ENCODE measurements around the gene COX6B2. TPM values are rescaled to one million over a fixed set of nuclear protein-coding genes. Genes with fewer than 3 reads are reported as not detected.

COX6B2 gene
- total RNA-seq, 1 experiment from 2014 or later = 0.80 TPM

DNA sequence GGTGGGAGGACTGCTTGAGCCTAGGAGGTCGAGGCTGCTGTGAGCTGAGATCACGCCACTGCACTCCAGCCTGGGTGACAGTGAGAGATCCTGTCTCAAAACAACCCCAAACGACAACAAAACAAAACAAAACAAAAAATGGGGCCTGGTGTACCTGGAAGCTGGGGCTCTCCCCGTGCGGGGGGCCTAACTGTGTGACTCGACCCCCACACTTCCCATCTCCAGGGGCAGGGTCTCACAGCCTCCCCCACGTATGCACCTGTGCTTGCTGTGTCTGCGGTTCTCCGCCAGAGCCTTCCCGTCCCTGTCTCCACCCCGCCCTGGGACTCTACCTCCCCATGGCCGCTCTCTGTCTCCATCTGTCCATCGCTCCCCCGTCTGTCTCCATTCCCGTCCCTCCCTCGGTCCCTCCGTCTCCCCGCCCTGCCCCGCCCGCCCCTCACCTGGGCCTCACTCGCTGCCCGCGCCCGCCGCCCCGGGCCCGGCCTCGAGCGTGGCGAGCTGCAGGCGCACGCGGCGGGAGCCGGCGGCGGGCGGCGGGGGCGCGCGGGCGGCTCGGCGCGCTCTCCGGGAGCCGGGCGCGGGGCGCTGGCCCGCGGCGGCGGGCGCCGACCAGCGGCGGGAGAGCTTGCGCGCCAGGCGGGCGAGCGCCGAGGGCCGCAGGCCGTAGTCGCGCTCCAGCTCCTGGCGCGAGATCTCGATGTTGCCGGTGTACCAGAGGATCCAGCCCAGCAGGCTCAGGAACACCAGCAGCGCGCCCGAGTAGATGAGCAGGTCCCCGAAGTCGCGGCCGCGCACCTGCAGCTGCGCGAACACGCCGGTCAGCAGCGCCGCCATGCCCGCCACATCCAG is 29.0 kb upstream of the COX6B2 start:
- TF ChIP-seq EZH2phosphoT487 (IDR thresholded peaks at IDR 0.05; ENCODE audit: borderline replicate concordance, low read length) (no peak), EZH2 (IDR thresholded peaks at IDR 0.05; ENCODE audit: low read length, unreplicated experiment) (no peak)
- TF ChIP-seq, protein P1, sequence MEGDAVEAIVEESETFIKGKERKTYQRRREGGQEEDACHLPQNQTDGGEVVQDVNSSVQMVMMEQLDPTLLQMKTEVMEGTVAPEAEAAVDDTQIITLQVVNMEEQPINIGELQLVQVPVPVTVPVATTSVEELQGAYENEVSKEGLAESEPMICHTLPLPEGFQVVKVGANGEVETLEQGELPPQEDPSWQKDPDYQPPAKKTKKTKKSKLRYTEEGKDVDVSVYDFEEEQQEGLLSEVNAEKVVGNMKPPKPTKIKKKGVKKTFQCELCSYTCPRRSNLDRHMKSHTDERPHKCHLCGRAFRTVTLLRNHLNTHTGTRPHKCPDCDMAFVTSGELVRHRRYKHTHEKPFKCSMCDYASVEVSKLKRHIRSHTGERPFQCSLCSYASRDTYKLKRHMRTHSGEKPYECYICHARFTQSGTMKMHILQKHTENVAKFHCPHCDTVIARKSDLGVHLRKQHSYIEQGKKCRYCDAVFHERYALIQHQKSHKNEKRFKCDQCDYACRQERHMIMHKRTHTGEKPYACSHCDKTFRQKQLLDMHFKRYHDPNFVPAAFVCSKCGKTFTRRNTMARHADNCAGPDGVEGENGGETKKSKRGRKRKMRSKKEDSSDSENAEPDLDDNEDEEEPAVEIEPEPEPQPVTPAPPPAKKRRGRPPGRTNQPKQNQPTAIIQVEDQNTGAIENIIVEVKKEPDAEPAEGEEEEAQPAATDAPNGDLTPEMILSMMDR (conservative IDR thresholded peaks at IDR 0.05; ENCODE audit: low read depth, low read length) = no peak
- H3K9me2 ChIP-seq (replicated peaks; ENCODE audit: low read length) = no peaks in the 10 kb centered on the region
- H4K20me1 ChIP-seq (ENCODE audit: low read length) = peaks cover 25% of the 10 kb centered on the region
- H3K4me2 ChIP-seq (ENCODE audit: low read length) = peak overlapping the region; percentile 95
- H3F3A ChIP-seq (ENCODE audit: low read length, unreplicated experiment) = peaks cover 3% of the 10 kb centered on the region
- peaks cover 59% of the 10 kb centered on the region for H3K79me2 ChIP-seq (ENCODE audit: low read length)
- no peaks in the 10 kb centered on the region for H3K27me3 ChIP-seq (ENCODE audit: low read length)
- no peaks in the 10 kb centered on the region for H3K9me3 ChIP-seq (ENCODE audit: low read length)
- DNase-seq (peak; percentile 71), ATAC-seq (peak; percentile 12)
- peak overlapping the region; percentile 69 for H2AFZ ChIP-seq (ENCODE audit: low read length)
- peaks cover 28% of the 10 kb centered on the region for H3K36me3 ChIP-seq (ENCODE audit: low read depth, low read length)
- ChIA-PET CTCF (interaction anchor here (0.6 to 2.4 kb wide), 6 partner anchors 10 to 223 kb away, joined by 3 to 12 read pairs (median 4); partner anchors contain the start of gene KMT5C), POLR2A (ENCODE audit: unreplicated experiment) (interaction anchor here (0.6 to 1.4 kb wide), 2 partner anchors 29 to 44 kb away, joined by 3 to 8 read pairs; partner anchors contain the start of gene KMT5C)
- H3K4me1 ChIP-seq (ENCODE audit: insufficient read depth, low read length) = peaks cover 39% of the 10 kb centered on the region
- H3K27ac ChIP-seq (ENCODE audit: low read length) = 0 out of 2 replicates have a peak overlapping the region, but pooled peaks have one; percentile 26
- H3K9ac ChIP-seq (ENCODE audit: low read length) = peak overlapping the region; percentile 95
- intact Hi-C loops (cut with micrococcal nuclease) = loop anchor here (2.0 to 10.0 kb wide), 2 partner anchors 45 to 169 kb away; partner anchors contain the start of gene KMT5C
- peak overlapping the region; percentile 98 for H3K4me3 ChIP-seq (ENCODE audit: low read length)
- TSS peak; percentile 30 for BruUV-seq (replicated peaks)

- ATAC-seq (no peak), DNase-seq (no peak)
- TF ChIP-seq, protein P1 (conservative IDR thresholded peaks at IDR 0.05; ENCODE audit: low read depth, low read length) = no peak
- TF ChIP-seq EZH2 (IDR thresholded peaks at IDR 0.05; ENCODE audit: low read length, unreplicated experiment) = no peak
- no peak for TF ChIP-seq EZH2phosphoT487 (IDR thresholded peaks at IDR 0.05; ENCODE audit: borderline replicate concordance, low read length)
- Histone ChIP-seq H3K27me3 (ENCODE audit: low read length) (no peaks in the 10 kb centered on the region), H3K27ac (ENCODE audit: low read length) (no peak overlapping the region), H3K36me3 (ENCODE audit: low read depth, low read length) (peaks cover 19% of the 10 kb centered on the region), H3K4me2 (ENCODE audit: low read length) (peak overlapping the region; percentile 95), H3K4me1 (ENCODE audit: insufficient read depth, low read length) (peaks cover 30% of the 10 kb centered on the region), H3F3A (ENCODE audit: low read length, unreplicated experiment) (no peaks in the 10 kb centered on the region), H4K20me1 (ENCODE audit: low read length) (peaks cover 16% of the 10 kb centered on the region), H3K9me3 (ENCODE audit: low read length) (no peaks in the 10 kb centered on the region), H3K9me2 (replicated peaks; ENCODE audit: low read length) (no peaks in the 10 kb centered on the region), H3K9ac (ENCODE audit: low read length) (peak overlapping the region; percentile 67; the same call in 1 of the 2 replicates), H2AFZ (ENCODE audit: low read length) (no peak overlapping the region), H3K4me3 (ENCODE audit: low read length) (peak overlapping the region; percentile 78), H3K79me2 (ENCODE audit: low read length) (peaks cover 50% of the 10 kb centered on the region)
- intact Hi-C loops (cut with micrococcal nuclease) = loop anchor here (10.0 kb wide), 1 partner anchor 168 kb away; no protein-coding TSS in a partner anchor
- no TSS peak for BruUV-seq (replicated peaks)
- CTCF ChIA-PET = interaction anchor here (2.4 kb wide), 1 partner anchor 43 kb away, joined by 9 read pairs; the partner anchor contains the start of gene KMT5C
- POLR2A ChIA-PET (ENCODE audit: unreplicated experiment) = interaction anchor here (0.5 kb wide), 1 partner anchor 105 kb away, joined by 3 read pairs; no protein-coding TSS in a partner anchor
Observed at GRCh38 chr19:55382522-55383054, 28.1 kb upstream of the COX6B2 start.

All from PC-3 (cell line).